Suprapubic skin (tissue), 4 donors: ENCODE results near the gene MFAP3L. TPM values are rescaled to one million over a fixed set of nuclear protein-coding genes. Genes with fewer than 3 reads are reported as not detected.

ENCODE experiments used
- DNase-seq, 2 donors: peaks; one replicate each; pipeline ENCODE4 v3.0.0-alpha.2; 2019; ENCODE audit warnings: low spot score in 2 of 2
- H3K27ac ChIP-seq: fragments of 200-600 bp; sonication (generic); one replicate; pipeline ENCODE4 v1.5.1; 2019
- H3K27me3 ChIP-seq: fragments of 200-600 bp; sonication (generic); one replicate; pipeline ENCODE4 v1.5.1; 2019
- H3K36me3 ChIP-seq: fragments of 200-600 bp; sonication (generic); one replicate; pipeline ENCODE4 v1.5.1; 2019
- H3K4me1 ChIP-seq: fragments of 200-600 bp; sonication (generic); one replicate; pipeline ENCODE4 v1.5.1; 2019
- H3K4me3 ChIP-seq: fragments of 200-600 bp; sonication (generic); one replicate; pipeline ENCODE4 v1.5.1; 2019; ENCODE audit warnings: mild to moderate bottlenecking
- H3K9me3 ChIP-seq: fragments of 200-600 bp; sonication (generic); one replicate; pipeline ENCODE4 v1.5.1; 2019
- EP300 ChIP-seq: sonication (generic); formaldehyde crosslinking; IDR thresholded peaks from one replicate; pipeline ENCODE4 v1.6.1; 2017; ENCODE audit warnings: antibody characterized with exemption
- POLR2A ChIP-seq, 2 donors: fragments of 450-650 bp; IDR thresholded peaks; one replicate each; pipeline ENCODE4 v1.6.1; 2017; ENCODE audit warnings: antibody characterized with exemption in 2 of 2, mild to moderate bottlenecking in 2 of 2, moderate library complexity in 2 of 2
- POLR2AphosphoS5 ChIP-seq, 3 donors: sonication (generic); formaldehyde crosslinking; IDR thresholded peaks; one replicate each; pipeline ENCODE4 v1.6.1; 2017; ENCODE audit warnings: antibody characterized with exemption in 3 of 3
- WGBS: methylation state at CpG from one replicate; pipeline ENCODE4 v1.1.5; 2018; 5-methylcytosine and 5-hydroxymethylcytosine counted together
- total RNA-seq, 4 donors: library from RNA; depleted of rRNA; stranded (reverse); fragments of >200 nt; gene quantifications; one replicate each; pipeline ENCODE4 v1.1.0, GENCODE V29; 2016
- TF ChIP-seq, protein P1 (sequence below), 2 donors: fragments of 200-600 bp in 1 of 2; fragments of 450-650 bp in 1 of 2; sonication (generic) in 1 of 2; IDR thresholded peaks; one replicate each; pipeline ENCODE4 v1.5.1; 2016 to 2019; ENCODE audit warnings: antibody characterized with exemption in 2 of 2, mild to moderate bottlenecking in 1 of 2, moderate library complexity in 1 of 2

The MFAP3L gene
- total RNA-seq, 4 donors from 2014 or later, result 41.4 to 67.0 (median 58.9) TPM

DNA sequence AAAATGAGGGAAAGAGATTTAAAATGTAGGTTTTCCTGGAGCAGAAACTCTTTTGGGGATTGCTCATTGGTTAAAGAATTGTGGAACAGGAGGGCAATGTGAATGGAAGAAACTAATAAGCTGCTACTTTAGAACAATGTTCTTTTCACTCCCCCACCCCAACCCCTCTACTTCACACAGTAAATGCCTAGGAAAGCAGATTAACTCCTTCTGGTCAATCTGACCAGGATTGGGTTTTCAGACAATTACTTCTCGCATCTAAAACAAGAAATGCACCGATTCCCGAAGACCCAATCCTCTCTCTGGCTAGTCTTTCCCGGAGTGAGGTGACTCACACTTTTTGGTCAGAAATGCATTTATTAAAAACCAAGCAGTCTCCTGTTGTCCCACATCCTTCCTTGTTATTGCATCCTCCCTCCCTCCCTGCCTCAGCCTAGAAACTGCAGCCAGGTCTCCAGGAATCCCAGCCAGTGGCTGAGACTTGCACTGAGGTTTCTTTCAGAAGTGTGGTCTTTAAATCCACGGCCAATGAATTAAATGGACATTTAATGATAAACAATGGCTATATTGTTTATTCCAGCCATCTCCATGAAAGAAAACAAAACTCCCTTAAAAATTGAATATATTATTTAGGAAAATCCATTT, 21.4 kb downstream of the MFAP3L start:
- Histone ChIP-seq H3K36me3 (no peaks in the 10 kb centered on the region), H3K27me3 (no peaks in the 10 kb centered on the region), H3K4me1 (peaks cover 10% of the 10 kb centered on the region), H3K27ac (no peak overlapping the region), H3K9me3 (no peaks in the 10 kb centered on the region), H3K4me3 (no peak overlapping the region)
- DNase-seq, result no peak
- TF ChIP-seq EP300, result no peak
- TF ChIP-seq POLR2AphosphoS5 (IDR thresholded peaks at IDR 0.05), result no peak
- no peak for TF ChIP-seq POLR2A (IDR thresholded peaks at IDR 0.05)
- TF ChIP-seq, protein P1, sequence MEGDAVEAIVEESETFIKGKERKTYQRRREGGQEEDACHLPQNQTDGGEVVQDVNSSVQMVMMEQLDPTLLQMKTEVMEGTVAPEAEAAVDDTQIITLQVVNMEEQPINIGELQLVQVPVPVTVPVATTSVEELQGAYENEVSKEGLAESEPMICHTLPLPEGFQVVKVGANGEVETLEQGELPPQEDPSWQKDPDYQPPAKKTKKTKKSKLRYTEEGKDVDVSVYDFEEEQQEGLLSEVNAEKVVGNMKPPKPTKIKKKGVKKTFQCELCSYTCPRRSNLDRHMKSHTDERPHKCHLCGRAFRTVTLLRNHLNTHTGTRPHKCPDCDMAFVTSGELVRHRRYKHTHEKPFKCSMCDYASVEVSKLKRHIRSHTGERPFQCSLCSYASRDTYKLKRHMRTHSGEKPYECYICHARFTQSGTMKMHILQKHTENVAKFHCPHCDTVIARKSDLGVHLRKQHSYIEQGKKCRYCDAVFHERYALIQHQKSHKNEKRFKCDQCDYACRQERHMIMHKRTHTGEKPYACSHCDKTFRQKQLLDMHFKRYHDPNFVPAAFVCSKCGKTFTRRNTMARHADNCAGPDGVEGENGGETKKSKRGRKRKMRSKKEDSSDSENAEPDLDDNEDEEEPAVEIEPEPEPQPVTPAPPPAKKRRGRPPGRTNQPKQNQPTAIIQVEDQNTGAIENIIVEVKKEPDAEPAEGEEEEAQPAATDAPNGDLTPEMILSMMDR (IDR thresholded peaks at IDR 0.05), result no peak
- WGBS, result 86% methylated on average over 5 of the region's 5 CpGs

DNA sequence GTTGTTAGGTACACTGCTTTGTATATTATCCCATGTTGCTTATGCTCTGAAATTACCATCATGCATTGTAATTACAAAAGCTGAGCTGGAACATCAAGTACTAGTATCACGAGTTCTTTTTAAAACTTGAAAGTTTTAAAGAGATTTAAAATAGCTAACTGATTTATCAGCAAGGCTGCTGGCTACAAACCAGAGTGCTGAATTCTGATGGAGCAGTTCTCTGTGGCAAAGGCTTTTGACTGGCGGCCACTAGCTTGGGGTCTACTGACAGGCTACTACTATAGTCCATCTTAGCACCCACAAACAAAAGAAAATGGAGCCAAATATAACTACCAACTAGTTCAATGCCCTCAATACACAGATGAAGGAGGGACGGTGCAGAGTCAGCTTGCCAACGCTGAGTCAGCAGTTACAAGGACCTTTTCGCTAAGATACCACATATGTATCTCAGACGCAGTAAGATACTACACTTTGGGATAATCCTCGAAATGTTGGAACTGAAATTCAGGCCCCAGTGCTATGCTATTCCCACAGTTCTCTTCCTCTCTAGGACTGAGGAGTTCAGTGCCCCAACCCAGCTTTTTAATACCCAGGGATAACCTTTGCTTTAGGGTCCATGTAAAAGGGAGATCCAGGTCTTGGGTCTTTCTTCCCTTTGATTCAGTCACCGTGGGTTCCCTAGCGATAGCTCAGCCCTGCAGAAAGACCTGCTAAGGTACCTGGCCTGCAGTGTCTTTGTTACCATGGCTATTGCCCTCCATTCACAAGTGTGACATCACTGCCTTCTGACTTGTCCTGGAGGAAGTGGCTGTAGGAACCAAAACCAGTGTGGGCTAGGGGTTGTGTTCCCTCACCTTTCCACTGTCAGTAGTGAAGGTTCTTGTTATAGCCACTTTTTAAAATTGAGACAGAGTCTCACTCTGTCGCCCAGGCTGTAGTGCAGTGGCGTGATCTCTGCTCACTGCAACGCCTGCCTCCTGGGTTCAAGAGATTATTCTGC, 22.8 kb downstream of the MFAP3L start:
- Histone ChIP-seq H3K4me1 (peaks cover 5% of the 10 kb centered on the region), H3K36me3 (no peaks in the 10 kb centered on the region), H3K27ac (no peak overlapping the region), H3K4me3 (no peak overlapping the region), H3K9me3 (no peaks in the 10 kb centered on the region), H3K27me3 (no peaks in the 10 kb centered on the region)
- DNase-seq, result no peak
- WGBS, result 83% methylated on average over 12 of the region's 12 CpGs
- TF ChIP-seq EP300 (no peak), POLR2AphosphoS5 (IDR thresholded peaks at IDR 0.05) (no peak), POLR2A (IDR thresholded peaks at IDR 0.05) (no peak)
- TF ChIP-seq, protein P1 (IDR thresholded peaks at IDR 0.05), result no peak

DNA sequence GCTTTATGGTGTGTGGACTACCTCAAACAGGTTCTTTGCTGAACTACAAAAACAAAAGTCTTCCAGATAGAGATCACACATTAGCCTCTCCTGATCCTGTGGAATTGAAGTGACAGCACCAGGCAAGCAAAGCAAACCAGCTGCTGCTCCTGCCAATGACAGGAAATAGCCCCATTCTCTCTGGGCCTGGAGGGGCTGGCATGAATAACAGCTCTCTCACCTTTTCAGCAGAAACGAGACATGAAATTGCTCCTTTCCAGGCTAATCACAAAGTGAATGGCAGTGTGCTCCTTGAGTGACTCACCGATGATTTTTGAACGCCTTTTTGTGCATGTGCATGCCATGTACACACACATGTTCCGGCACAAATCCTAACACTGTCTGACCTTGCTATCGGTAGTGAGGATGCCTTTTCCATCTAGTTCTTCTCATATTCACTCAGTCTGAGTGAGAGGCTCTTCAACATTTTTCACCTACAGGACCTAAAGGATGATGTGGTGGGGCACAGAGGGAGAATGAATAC, 24.4 kb downstream of the MFAP3L start:
- Histone ChIP-seq H3K27ac (peak overlapping the region; percentile 2), H3K9me3 (no peaks in the 10 kb centered on the region), H3K36me3 (no peaks in the 10 kb centered on the region), H3K4me3 (no peak overlapping the region), H3K4me1 (peaks cover 5% of the 10 kb centered on the region), H3K27me3 (no peaks in the 10 kb centered on the region)
- no peak for DNase-seq
- TF ChIP-seq POLR2A (IDR thresholded peaks at IDR 0.05), result no peak
- TF ChIP-seq, protein P1 (IDR thresholded peaks at IDR 0.05), result no peak
- no peak for TF ChIP-seq EP300
- 50% methylated on average over 5 of the region's 5 CpGs for WGBS

DNA sequence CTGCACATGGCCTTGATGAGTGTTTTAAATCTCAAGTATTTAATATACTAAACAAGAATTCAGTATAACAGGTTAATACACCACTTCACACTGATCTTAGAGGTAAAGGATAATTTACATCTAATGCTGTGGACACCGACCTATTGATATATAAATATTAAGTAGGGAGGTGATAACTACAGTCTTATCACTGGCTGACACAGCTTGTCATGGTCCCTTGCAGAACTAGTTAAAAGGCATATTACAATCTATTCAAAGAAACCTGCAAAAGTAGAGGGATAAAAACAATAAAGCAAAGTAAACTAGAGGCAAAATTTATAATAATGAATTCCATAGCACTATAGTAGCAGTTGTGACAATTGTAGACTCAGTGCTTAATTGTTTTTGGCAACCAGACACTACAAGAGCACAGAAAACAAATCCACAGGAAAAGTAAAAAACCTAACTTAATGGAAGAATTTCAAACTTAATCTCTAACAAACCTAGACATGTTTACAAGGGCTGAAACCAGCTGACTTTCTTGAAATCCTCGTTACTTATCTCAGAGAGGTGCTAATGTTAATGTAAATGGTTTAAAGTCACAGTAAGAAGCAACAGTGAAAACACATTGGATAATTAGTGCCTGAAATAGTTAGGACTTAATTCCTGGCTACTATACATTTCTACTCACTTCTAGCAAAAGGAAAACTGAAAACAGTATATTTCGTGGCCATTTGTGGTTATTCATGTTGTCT, 25.0 kb downstream of the MFAP3L start:
- no peak for DNase-seq
- Histone ChIP-seq H3K27ac (peak overlapping the region; percentile 2), H3K4me3 (no peak overlapping the region)

More for the DNA sequence above, 25.0 kb downstream of the MFAP3L start:
- Histone ChIP-seq H3K36me3 (no peaks in the 10 kb centered on the region), H3K9me3 (no peaks in the 10 kb centered on the region), H3K4me1 (peaks cover 5% of the 10 kb centered on the region), H3K27me3 (no peaks in the 10 kb centered on the region)
- WGBS, result 59% methylated on average over 3 of the region's 3 CpGs
- TF ChIP-seq, protein P1 (IDR thresholded peaks at IDR 0.05), result no peak
- TF ChIP-seq EP300 (no peak), POLR2AphosphoS5 (IDR thresholded peaks at IDR 0.05) (no peak), POLR2A (IDR thresholded peaks at IDR 0.05) (no peak)
